Naive B cell (primary cell): ENCODE measurements around the gene SCGN. TPM values are rescaled to one million over a fixed set of nuclear protein-coding genes. Genes with fewer than 3 reads are reported as not detected.

Source experiments
- ATAC-seq, 2 donors: fragments of 150-1000 bp; cut with Tn5 transposase; 2 replicates each; pipeline ENCODE4 v1.10.0; 2021; ENCODE audit warnings: low read depth in 2 of 2, mild to moderate bottlenecking in 2 of 2, moderate library complexity in 2 of 2
- DNase-seq: peaks from one replicate; pipeline ENCODE4 v3.0.0; 2022
- H3K27ac Mint-ChIP-seq, 6 donors: one replicate each; pipeline ENCODE4 v1.8.0; 2020 to 2022; ENCODE audit warnings: mild to moderate bottlenecking in 6 of 6, mixed read lengths in 6 of 6, moderate library complexity in 5 of 6, inconsistent platforms in 2 of 6
- H3K27me3 Mint-ChIP-seq, 3 donors: one replicate each; pipeline ENCODE4 v1.8.0; 2021 to 2022; ENCODE audit warnings: mixed read lengths in 3 of 3, mild to moderate bottlenecking in 1 of 3
- H3K36me3 Mint-ChIP-seq, 2 donors: one replicate each; pipeline ENCODE4 v1.8.0; 2020 to 2022; ENCODE audit warnings: mixed read lengths in 2 of 2, inconsistent platforms in 1 of 2, mild to moderate bottlenecking in 1 of 2
- H3K4me1 Mint-ChIP-seq, 3 donors: one replicate each; pipeline ENCODE4 v1.8.0; 2020 to 2022; ENCODE audit warnings: mixed read lengths in 3 of 3, inconsistent platforms in 1 of 3, mild to moderate bottlenecking in 1 of 3, moderate library complexity in 1 of 3
- H3K4me3 Mint-ChIP-seq, 8 donors: one replicate each; pipeline ENCODE4 v1.8.0; 2020 to 2022; ENCODE audit warnings: mild to moderate bottlenecking in 8 of 8, mixed read lengths in 8 of 8, moderate library complexity in 8 of 8, inconsistent platforms in 2 of 8
- H3K9me3 Mint-ChIP-seq, 7 donors: one replicate each; pipeline ENCODE4 v1.8.0; 2020 to 2022; ENCODE audit warnings: mixed read lengths in 7 of 7, mild to moderate bottlenecking in 5 of 7, inconsistent platforms in 2 of 7, moderate library complexity in 1 of 7
- polyA plus RNA-seq, 6 donors: library from polyadenylated mRNA; unstranded; fragments of 300-500 nt; fragmentation: Illumina TruSeq; gene quantifications; one replicate each; pipeline ENCODE4 v1.2.3, GENCODE V29; 2021; ENCODE audit warnings: low read depth in 6 of 6

Gene SCGN
- polyA plus RNA-seq, 6 donors from 2014 or later: not detected

DNA sequence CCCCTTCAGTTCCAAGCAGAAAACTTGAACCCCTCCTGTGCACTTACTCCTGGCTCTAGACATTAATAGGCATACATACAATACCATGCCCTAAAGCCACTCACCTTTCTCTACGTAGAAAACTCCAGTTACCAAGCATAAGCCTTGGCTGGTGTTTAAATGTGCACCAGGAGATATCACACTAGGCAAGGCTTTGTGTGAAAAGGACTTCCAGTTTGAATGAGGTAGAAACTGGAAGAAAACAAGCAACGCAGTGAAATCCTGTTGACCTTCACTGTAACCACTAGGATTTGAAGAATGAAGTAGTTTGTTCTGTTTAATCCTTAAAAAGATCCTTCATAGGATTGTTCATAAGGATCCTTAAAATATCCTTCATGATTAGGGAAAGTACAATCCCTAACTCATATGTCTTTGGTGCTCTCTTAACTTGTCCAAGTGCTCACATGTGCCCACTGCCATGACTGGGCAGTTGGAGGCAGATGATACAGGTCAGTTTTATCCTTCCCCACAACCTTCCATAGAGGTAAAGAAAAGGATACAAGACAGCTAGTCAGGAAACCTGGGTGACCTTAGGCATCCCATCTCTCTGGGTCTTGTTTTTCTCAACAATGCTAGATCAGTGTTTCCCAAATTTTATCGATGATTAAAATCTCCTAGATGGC, 9.2 kb upstream of the SCGN start:
- Mint-ChIP-seq H3K27me3 (peaks cover 53 to 71% (median 64%) of the 10 kb centered on the region in 3 donors), H3K4me3 (no peak overlapping the region), H3K9me3 (peaks cover 0 to 18% (median 7%) of the 10 kb centered on the region in 7 donors), H3K4me1 (no peaks in the 10 kb centered on the region), H3K27ac (no peak overlapping the region), H3K36me3 (peaks cover 3 to 16% of the 10 kb centered on the region in 2 donors)
- ATAC-seq (no peak), DNase-seq (no peak)

DNA sequence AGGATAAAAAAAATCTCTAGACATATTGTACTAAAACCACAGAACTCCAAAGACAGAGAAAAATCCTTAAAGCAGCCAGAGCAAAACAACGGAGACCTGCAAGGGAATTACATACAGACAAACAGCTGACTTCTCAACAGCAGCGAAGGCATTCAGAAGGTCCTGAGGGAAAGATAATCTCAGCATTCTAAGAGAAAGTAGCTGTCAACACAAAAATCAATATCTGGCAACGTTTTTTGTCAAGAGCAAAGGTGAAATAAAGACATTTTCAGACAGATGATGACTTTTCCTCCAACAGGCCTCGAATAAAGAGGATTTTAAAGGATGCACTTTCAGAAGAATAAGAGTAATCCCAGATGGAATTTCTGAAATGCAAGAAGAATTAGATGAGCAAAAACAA, 6.1 kb upstream of the SCGN start:
- ATAC-seq: no peak

DNA sequence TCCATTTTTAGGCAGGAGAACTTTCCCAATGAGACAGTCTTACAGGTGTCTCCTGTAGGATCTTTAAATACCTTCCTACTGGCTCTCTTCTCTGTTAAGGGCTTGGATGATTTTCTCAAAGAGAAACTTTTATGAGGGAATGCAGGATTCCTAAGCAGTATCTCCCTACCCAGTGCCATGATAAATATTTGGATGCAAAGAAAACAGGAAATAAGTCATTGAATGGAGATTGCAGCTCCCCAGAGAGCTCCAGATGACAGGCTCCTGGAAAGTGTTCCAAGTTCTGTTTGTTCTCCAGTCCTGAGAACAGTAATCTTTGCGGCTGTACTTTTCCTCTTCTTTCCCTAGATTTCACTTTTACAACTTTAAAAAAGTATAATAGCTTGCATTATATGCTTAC, 2.4 kb upstream of the SCGN start:
- DNase-seq (no peak), ATAC-seq (no peak)
- peaks cover 0 to 8% of the 10 kb centered on the region in 2 donors for H3K36me3 Mint-ChIP-seq
- no peak overlapping the region for H3K4me3 Mint-ChIP-seq
- no peak overlapping the region for H3K27ac Mint-ChIP-seq
- no peaks in the 10 kb centered on the region for H3K4me1 Mint-ChIP-seq
- H3K27me3 Mint-ChIP-seq: peaks cover 58 to 63% (median 60%) of the 10 kb centered on the region in 3 donors
- peaks cover 0 to 5% (median 0%) of the 10 kb centered on the region in 7 donors for H3K9me3 Mint-ChIP-seq

More for the DNA sequence above, 6.1 kb upstream of the SCGN start:
- Mint-ChIP-seq H3K9me3 (peaks cover 0 to 12% (median 7%) of the 10 kb centered on the region in 7 donors), H3K4me3 (no peak overlapping the region), H3K36me3 (peaks cover 0 to 9% of the 10 kb centered on the region in 2 donors), H3K27ac (no peak overlapping the region), H3K27me3 (peaks cover 64 to 69% (median 64%) of the 10 kb centered on the region in 3 donors), H3K4me1 (no peaks in the 10 kb centered on the region)
- DNase-seq: no peak

DNA sequence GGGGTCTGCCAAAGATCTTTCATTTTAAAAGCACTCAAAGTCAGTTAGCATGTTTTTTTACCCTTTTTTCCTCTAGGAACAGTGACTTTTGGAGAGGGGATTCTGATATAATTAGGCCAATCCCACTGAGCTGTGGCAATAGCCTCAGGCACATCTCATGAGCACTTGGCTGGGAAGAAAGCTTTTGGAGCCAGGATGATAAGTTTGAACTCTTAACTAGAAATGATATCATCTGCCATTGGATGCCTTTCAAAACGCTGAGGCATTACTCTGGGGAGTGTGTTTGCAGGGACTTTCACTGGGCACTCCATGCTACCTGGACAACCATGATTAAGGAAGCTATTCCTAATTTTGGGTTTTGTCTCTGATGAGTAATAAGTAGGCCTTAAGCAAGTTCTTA, 3.7 kb downstream of the SCGN start:
- H3K9me3 Mint-ChIP-seq: peaks cover 0 to 5% (median 0%) of the 10 kb centered on the region in 7 donors
- no peak overlapping the region for H3K27ac Mint-ChIP-seq
- peaks cover 49 to 52% (median 52%) of the 10 kb centered on the region in 3 donors for H3K27me3 Mint-ChIP-seq
- no peak overlapping the region for H3K4me3 Mint-ChIP-seq
- no peak for DNase-seq
- no peaks in the 10 kb centered on the region for H3K4me1 Mint-ChIP-seq
- peaks cover 0 to 8% of the 10 kb centered on the region in 2 donors for H3K36me3 Mint-ChIP-seq
- no peak for ATAC-seq

DNA sequence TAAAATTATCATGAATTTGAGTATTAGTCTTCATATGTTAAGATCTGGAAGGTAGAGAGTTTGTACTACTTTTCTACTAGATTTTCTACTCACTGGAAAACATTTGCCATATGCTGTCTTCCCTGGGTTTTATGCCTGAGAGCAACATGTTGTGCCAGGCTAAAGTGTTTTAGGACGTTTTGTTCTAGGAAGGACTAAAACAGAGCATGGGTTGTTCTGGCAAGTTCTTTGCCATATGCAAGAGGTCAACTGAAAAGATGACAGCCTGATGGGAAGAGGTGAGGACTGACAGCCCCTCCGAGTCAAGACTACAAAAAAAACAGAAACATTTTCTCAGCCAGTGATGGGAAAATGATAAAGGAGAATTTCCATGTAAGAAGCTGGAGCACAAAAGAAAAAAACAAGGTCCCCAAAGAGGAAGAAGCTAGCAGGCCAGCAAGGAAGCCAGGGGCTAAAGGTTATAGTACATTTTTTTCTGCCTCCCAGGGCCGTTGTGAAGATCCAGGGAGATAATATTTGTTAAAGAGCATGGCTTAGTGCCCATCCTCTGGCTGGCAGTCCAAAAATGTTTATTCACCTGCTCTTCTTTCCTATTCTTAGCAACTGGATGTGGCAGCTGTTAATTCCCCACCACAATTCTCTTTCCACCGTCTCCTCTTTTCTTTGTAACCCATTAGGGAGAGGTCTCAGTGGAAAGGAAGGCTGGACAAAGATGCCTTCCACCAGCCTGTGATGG, 7.8 kb downstream of the SCGN start:
- DNase-seq (no peak), ATAC-seq (no peak)
- H3K27me3 Mint-ChIP-seq: peaks cover 25 to 51% (median 27%) of the 10 kb centered on the region in 3 donors
- no peaks in the 10 kb centered on the region for H3K36me3 Mint-ChIP-seq
- H3K9me3 Mint-ChIP-seq: no peaks in the 10 kb centered on the region
- H3K27ac Mint-ChIP-seq: no peak overlapping the region
- no peak overlapping the region for H3K4me3 Mint-ChIP-seq
- H3K4me1 Mint-ChIP-seq: no peaks in the 10 kb centered on the region

DNA sequence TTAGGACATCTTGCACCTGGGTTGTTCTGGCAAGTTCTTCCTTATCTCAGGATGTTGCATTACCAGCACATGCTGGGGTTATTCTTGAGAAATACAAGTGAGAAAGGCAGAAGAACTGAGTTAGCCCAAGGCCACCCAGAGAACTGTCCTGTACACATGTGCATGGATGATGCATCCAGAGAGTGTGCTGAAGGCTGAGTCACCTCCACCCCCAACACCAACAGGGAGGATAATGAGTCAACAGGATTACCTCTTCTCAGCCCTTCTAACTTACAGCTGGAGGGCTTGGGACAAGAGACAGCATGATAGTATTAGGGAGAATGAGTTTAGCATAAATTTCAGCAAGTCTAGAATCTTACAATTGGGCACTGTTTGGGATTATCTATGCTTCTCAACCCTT, 8.5 kb downstream of the SCGN start:
- H3K27ac Mint-ChIP-seq: no peak overlapping the region
- H3K36me3 Mint-ChIP-seq: no peaks in the 10 kb centered on the region
- no peak for ATAC-seq
- H3K9me3 Mint-ChIP-seq: no peaks in the 10 kb centered on the region
- no peak overlapping the region for H3K4me3 Mint-ChIP-seq
- peaks cover 26 to 51% (median 30%) of the 10 kb centered on the region in 3 donors for H3K27me3 Mint-ChIP-seq
- DNase-seq: no peak
- H3K4me1 Mint-ChIP-seq: no peaks in the 10 kb centered on the region

DNA sequence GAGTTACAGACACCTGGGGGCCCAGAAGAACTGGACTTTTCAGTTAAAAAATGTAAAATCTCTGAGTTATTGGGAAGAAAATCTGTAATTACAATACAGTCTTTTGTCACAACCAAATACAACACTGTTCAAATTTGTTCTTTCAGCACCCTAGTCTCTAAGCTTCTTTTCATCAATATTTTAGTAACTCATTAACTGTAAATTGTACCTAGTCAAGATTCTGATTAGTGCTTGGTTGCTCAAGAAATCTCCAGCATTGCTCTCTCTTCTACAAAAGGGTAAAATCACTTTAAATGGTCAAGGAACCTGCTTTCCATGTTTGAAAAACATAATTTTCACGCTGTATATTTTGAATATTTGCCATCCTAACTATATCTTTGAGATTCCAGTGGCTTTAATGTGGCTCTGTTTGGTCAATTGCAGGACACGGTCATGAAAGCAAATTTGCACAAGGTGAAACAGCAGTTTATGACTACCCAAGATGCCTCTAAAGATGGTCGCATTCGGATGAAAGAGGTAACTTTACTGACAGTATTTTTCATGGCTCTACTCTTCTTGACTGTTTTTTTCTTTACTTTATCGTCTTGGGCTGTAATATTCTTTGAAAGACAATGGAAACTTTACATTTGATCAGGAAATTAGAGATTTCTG, 9.2 kb downstream of the SCGN start:
- H3K36me3 Mint-ChIP-seq: no peaks in the 10 kb centered on the region
- no peak overlapping the region for H3K27ac Mint-ChIP-seq
- ATAC-seq: no peak
- no peaks in the 10 kb centered on the region for H3K9me3 Mint-ChIP-seq
- H3K4me1 Mint-ChIP-seq: no peaks in the 10 kb centered on the region
- no peak for DNase-seq
- H3K4me3 Mint-ChIP-seq: no peak overlapping the region
- H3K27me3 Mint-ChIP-seq: peaks cover 25 to 52% (median 30%) of the 10 kb centered on the region in 3 donors

DNA sequence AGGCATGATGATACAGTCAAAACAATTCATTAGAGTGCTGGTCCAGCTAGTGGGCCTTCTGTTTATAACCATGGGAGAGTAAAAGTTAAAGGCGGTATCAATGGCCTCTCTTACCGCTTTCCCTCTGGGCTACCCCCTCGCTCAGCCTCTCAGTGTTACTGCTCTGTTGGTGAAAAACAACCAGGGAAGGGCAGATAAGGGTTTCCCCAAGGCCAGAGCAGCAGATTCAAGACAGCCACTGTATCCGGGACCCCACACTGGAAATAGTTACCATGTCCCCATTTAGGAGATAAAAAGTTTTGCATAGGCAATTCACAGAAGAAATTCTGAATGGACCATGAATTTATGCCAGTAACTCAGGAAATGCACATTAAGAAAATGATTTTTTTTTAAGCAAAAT, 13.4 kb downstream of the SCGN start:
- Mint-ChIP-seq H3K36me3 (no peaks in the 10 kb centered on the region), H3K4me3 (no peak overlapping the region), H3K9me3 (no peaks in the 10 kb centered on the region), H3K27ac (no peak overlapping the region), H3K4me1 (no peaks in the 10 kb centered on the region), H3K27me3 (peaks cover 8 to 42% (median 14%) of the 10 kb centered on the region in 3 donors)
- no peak for DNase-seq
- ATAC-seq: no peak

DNA sequence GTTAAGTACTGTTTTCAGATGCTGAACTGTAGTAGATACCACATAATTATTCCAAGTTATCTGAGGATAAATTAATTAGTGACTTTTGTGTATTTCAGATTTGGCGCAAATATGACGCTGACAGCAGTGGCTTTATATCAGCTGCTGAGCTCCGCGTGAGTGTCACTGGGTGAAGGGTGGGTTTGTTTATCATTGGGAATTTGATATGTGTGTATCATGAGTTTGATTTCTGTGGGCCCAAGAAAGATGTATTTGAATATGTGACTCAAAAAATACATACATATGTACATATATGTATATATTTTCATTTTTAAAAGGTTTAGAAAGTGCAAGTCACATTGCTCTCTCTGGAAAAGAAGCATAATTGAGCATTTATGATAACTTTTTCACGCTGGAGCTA, 17.4 kb downstream of the SCGN start:
- Mint-ChIP-seq H3K27me3 (peaks cover 21 to 31% (median 26%) of the 10 kb centered on the region in 3 donors), H3K36me3 (no peaks in the 10 kb centered on the region), H3K27ac (no peak overlapping the region), H3K4me1 (no peaks in the 10 kb centered on the region), H3K9me3 (no peaks in the 10 kb centered on the region), H3K4me3 (no peak overlapping the region)
- no peak for DNase-seq
- no peak for ATAC-seq

DNA sequence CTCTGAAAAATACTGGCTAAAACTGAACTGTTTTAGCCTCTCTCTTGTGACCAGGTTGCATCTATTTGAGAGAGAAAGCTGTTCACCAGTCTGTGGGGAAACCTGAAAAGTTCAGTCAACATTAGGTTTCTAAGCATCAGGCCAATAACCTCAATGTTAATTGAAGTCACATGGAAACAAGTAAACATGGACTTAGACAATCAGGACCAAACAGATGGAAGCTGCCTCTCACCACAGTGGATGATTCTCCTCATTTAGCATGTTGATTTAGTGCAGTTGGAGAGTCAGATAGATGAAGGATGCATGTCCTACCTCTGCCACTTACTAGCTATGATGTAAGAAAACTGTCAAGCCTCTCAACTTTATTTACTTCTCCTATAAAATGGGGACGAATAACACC, 18.2 kb downstream of the SCGN start:
- H3K27me3 Mint-ChIP-seq: peaks cover 15 to 31% (median 19%) of the 10 kb centered on the region in 3 donors
- DNase-seq: no peak
- ATAC-seq: no peak
- no peaks in the 10 kb centered on the region for H3K4me1 Mint-ChIP-seq
- H3K27ac Mint-ChIP-seq: no peak overlapping the region
- H3K36me3 Mint-ChIP-seq: no peaks in the 10 kb centered on the region
- H3K4me3 Mint-ChIP-seq: no peak overlapping the region
- H3K9me3 Mint-ChIP-seq: no peaks in the 10 kb centered on the region

DNA sequence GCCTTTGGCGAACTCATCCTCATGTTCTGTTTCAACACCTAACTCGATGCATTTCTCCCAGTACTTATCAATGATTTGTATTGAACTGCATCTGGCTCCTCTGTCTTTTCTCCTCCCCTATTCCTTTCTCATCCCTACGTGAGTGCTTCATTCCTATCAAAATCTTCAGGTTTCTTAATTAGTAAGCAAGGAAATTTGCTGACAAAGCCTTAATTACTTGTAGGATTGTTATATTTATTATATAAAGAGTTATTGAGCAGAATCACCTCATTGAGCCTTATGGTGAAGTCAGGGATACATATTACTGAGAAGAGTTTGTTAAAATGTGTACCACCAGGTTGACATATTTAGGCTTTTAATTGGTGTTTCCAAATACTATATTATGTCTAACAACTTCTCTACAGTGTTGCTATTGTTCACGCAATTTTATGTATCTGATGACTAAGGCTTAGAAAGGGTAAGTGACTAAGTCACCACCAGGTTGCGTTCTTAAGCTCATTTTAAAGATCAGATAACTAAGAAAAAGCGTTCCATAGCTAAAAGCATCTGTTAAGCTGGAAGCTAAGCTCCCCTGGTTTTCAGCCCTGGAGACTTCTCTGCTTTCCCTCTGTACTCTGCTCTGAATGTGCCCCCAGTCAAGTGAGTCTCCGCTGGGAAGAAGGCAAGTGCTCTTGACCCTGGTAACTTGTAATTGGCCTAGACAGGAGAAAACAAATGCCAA, 18.9 kb downstream of the SCGN start:
- Mint-ChIP-seq H3K9me3 (no peaks in the 10 kb centered on the region), H3K27me3 (peaks cover 12 to 31% (median 15%) of the 10 kb centered on the region in 3 donors), H3K4me1 (no peaks in the 10 kb centered on the region), H3K4me3 (no peak overlapping the region), H3K27ac (no peak overlapping the region), H3K36me3 (no peaks in the 10 kb centered on the region)
- ATAC-seq: no peak
- DNase-seq: no peak

DNA sequence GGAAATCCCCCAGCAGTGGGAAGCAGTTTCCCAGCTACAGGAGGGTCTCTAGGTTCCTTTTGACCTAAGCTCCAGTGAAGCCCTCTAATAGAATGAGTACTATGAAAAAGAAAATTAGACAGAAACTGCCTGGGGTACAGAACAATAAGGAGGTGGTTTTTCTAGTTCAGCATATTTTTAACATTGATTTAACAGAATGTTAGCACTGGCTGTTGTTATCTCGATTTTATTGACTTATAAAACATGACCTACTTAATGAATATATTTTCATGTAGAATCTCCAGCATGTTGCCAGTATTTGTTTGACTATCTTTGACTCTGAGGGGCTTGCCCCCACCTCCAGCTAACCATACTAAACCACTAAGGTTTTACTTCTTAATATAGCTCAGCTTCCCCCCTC, 19.6 kb downstream of the SCGN start:
- Mint-ChIP-seq H3K36me3 (no peaks in the 10 kb centered on the region), H3K27ac (peak overlapping the region in 1 of 6 donors; percentile 13), H3K4me3 (no peak overlapping the region), H3K4me1 (no peaks in the 10 kb centered on the region), H3K27me3 (peaks cover 12 to 31% (median 15%) of the 10 kb centered on the region in 3 donors), H3K9me3 (no peaks in the 10 kb centered on the region)
- DNase-seq (no peak), ATAC-seq (no peak)

DNA sequence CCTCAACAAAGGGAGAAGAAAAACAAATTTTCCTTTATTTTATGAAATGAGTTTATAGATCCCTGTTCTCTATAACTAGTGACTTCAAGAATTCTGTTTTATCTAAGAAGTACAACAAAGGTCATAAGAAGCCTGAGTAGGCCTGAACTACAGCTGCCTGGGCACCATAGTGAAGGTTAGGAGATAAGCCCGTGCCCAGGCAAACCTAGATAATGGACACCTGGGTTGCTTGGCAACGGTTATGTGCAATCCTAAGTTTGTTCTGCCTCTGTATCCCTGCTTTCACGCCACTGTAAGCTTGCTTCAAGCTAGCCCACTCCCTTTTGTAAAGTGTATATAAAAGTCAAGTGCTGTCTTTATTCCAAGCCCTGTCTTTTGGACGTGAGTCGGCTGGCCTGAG, 23.2 kb downstream of the SCGN start:
- Mint-ChIP-seq H3K27ac (no peak overlapping the region), H3K4me1 (no peaks in the 10 kb centered on the region)

More for the DNA sequence above, 23.2 kb downstream of the SCGN start:
- DNase-seq: no peak
- Mint-ChIP-seq H3K27me3 (peaks cover 12 to 35% (median 15%) of the 10 kb centered on the region in 3 donors), H3K4me3 (no peak overlapping the region), H3K9me3 (no peaks in the 10 kb centered on the region), H3K36me3 (no peaks in the 10 kb centered on the region)
- no peak for ATAC-seq
